Measurements from ENCODE around the gene ZNF823. TPM values are rescaled to one million over a fixed set of nuclear protein-coding genes. Genes with fewer than 3 reads are reported as not detected.
"Not testable (repeated sequence)": the region's sequence is repeated elsewhere in the genome, so short reads cannot be mapped to it uniquely, and the experiment has no call there.

The ZNF823 gene
- total and polyA plus RNA-seq, 7 donors, result 4.1 to 22.8 (median 12.5) TPM

DNA sequence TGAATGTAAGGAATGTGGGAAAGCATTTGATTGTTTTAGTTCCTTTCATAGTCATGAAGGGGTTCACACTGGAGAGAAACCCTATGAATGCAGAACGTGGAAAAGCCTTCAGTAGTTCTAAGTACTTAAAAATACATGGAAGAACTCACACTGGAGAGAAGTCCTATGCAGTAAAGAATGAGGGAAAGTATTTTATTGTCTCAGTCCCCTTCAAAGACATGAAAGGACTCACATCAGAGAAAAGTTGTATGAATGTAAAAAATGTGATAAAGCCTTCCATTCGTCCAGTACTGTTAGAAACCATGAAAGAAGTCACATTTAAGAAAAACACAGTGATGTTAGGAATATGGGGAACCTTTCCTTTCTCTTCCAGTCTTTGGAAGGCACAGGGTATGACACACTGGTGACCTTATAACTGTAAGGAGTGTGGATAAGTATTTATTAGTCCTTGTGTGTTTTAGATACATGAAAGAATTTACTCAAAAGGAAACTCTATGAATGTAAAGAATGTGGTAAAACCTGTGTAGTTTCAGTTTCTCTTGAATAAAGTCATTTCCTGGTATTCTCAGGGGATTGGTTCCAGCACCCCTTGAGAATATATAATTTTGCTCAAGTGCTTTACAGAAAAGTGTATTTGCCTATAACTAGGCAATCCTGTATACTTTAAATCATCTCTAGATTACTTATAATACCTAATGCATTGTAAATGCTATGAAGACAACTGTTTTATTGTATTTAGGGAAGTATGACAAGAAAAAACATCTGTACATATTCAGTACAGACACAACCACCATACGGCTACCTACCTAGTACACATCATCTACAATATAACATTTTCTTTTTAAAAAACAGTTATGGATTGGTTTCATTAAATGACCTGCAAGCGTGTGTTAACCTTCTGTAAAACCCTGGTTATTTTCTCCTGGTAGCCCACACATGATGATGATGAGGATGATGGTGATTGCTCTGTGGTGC lies 52.8 kb downstream of the ZNF823 start:
- TF ChIP-seq, protein P1, sequence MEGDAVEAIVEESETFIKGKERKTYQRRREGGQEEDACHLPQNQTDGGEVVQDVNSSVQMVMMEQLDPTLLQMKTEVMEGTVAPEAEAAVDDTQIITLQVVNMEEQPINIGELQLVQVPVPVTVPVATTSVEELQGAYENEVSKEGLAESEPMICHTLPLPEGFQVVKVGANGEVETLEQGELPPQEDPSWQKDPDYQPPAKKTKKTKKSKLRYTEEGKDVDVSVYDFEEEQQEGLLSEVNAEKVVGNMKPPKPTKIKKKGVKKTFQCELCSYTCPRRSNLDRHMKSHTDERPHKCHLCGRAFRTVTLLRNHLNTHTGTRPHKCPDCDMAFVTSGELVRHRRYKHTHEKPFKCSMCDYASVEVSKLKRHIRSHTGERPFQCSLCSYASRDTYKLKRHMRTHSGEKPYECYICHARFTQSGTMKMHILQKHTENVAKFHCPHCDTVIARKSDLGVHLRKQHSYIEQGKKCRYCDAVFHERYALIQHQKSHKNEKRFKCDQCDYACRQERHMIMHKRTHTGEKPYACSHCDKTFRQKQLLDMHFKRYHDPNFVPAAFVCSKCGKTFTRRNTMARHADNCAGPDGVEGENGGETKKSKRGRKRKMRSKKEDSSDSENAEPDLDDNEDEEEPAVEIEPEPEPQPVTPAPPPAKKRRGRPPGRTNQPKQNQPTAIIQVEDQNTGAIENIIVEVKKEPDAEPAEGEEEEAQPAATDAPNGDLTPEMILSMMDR (IDR thresholded peaks at IDR 0.05), result no peak
- TF ChIP-seq POLR2AphosphoS5 (IDR thresholded peaks at IDR 0.05) (no peak), POLR2A (IDR thresholded peaks at IDR 0.05) (no peak), EP300 (IDR thresholded peaks at IDR 0.05) (no peak)
- DNase-seq, result no peak
- 86 to 91% methylated on average over 4 of the region's 4 CpGs for WGBS, 2 donors
- H3K27me3 ChIP-seq, result no peaks in the 10 kb centered on the region
- no peaks in the 10 kb centered on the region for H3K36me3 ChIP-seq
- no peak overlapping the region for H3K4me3 ChIP-seq
- intact Hi-C loops (cut with DNase I), result no loop called here
- no peaks in the 10 kb centered on the region for H3K4me1 ChIP-seq
- H3K27ac ChIP-seq, result no peak overlapping the region
- H3K9me3 ChIP-seq, result peaks cover 0 to 20% (median 16%) of the 10 kb centered on the region in 4 donors

DNA sequence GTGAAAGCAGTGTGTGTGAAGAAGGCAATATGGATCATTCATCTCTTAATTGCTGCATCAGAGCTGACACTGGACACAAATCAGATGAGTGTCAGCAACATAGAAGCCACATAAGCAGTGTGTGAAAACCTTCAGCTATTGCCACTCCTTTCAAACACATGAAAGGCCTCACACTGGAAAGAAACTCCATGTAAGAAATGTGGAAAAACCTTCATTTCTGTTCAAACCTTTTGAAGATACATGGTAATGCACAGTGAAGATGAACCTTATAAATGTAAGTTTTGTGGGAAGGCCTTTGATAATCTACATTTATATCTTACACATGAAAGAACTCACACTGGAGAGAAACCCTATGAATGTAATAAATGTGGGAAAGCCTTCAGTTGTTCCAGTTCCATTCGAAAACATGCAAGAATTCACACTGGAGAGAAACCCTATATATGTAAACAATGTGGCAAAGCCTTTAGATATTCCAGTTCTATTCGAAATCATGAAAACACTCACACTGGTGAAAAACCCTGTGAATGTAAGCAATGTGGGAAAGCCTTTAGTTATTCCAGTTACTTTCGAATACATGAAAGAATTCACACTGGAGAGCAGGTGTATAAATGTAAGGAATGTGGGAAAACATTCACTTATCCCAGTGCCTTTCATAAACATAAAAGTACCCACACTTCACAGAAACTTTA lies 53.6 kb downstream of the ZNF823 start:
- Histone ChIP-seq H3K27ac (no peak overlapping the region), H3K36me3 (no peaks in the 10 kb centered on the region), H3K27me3 (no peaks in the 10 kb centered on the region), H3K4me1 (no peaks in the 10 kb centered on the region), H3K9me3 (peaks cover 0 to 26% (median 20%) of the 10 kb centered on the region in 4 donors), H3K4me3 (no peak overlapping the region)
- 88 to 95% methylated on average over 3 of the region's 3 CpGs for WGBS, 2 donors
- intact Hi-C loops (cut with DNase I), result no loop called here
- DNase-seq, result no peak
- TF ChIP-seq POLR2AphosphoS5 (IDR thresholded peaks at IDR 0.05), result no peak
- no peak for TF ChIP-seq EP300 (IDR thresholded peaks at IDR 0.05)
- TF ChIP-seq, protein P1 (IDR thresholded peaks at IDR 0.05), result no peak
- TF ChIP-seq POLR2A (IDR thresholded peaks at IDR 0.05), result no peak

DNA sequence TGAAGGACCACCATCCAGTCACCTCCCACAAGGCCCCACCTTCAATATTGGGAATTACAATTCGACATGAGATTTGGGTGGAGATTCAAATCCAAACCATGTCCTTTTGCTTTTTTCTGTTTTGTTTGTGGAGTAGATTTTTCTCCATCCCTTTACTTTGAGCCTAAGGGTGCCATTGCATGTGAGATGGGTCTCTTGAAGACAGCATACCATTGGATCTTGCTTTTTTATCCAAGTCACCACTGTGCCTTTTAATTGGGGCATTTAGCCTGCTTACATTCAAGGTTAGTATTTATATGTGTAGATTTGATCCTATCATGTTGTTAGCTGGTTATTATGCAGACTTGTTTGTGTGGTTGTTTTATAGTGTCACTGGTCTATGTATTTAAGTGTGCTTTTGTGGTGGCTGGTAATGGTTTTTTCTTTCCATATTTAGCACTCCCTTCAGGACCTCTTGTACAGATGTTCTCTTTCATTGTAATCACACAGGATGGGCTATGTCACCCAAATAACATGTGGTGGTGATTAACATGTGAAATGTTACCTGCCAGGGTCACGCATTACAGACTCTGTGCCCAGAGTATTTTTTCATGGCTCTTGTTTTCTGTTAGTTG lies 58.0 kb downstream of the ZNF823 start:
- H3K4me3 ChIP-seq, result no peak overlapping the region
- TF ChIP-seq, protein P1 (IDR thresholded peaks at IDR 0.05), result no peak
- TF ChIP-seq POLR2A (IDR thresholded peaks at IDR 0.05) (no peak), POLR2AphosphoS5 (IDR thresholded peaks at IDR 0.05) (no peak), EP300 (IDR thresholded peaks at IDR 0.05) (no peak)
- H3K4me1 ChIP-seq, result no peaks in the 10 kb centered on the region
- intact Hi-C loops (cut with DNase I), result no loop called here
- H3K27ac ChIP-seq, result no peak overlapping the region
- H3K36me3 ChIP-seq, result no peaks in the 10 kb centered on the region
- peaks cover 0 to 22% (median 19%) of the 10 kb centered on the region in 4 donors for H3K9me3 ChIP-seq
- no peak for DNase-seq
- 90 to 95% methylated on average over 2 of the region's 2 CpGs for WGBS, 2 donors
- H3K27me3 ChIP-seq, result no peaks in the 10 kb centered on the region

DNA sequence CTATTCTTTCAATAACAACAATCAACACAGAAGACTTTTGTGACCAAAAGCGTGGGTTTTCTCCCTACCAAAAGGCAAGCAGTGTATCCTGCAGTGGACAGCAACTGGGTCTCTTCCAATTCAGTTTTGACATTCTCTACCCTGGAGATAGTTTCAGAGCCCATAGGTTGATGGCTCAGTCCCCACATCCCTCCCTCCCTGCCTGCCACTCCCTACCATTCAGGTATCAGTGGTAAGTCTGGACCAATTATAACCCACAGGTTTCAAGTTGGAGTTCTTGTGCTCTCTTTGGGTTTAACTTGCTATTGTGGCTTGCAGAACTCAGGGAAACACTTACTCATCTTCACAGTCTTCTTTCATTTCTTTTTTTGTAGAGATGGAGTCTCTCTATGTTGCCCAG lies 60.2 kb downstream of the ZNF823 start:
- no peak overlapping the region for H3K27ac ChIP-seq
- H3K4me3 ChIP-seq, result no peak overlapping the region
- H3K27me3 ChIP-seq, result peaks cover 0 to 8% (median 0%) of the 10 kb centered on the region in 3 donors
- intact Hi-C loops (cut with DNase I), result no loop called here
- peaks cover 0 to 9% (median 7%) of the 10 kb centered on the region in 4 donors for H3K4me1 ChIP-seq
- no peaks in the 10 kb centered on the region for H3K36me3 ChIP-seq
- H3K9me3 ChIP-seq, result peaks cover 0 to 11% (median 6%) of the 10 kb centered on the region in 4 donors
- TF ChIP-seq, protein P1 (IDR thresholded peaks at IDR 0.05), result no peak
- TF ChIP-seq POLR2AphosphoS5 (IDR thresholded peaks at IDR 0.05), result no peak
- TF ChIP-seq EP300 (IDR thresholded peaks at IDR 0.05), result no peak
- no peak for TF ChIP-seq POLR2A (IDR thresholded peaks at IDR 0.05)
- no peak for DNase-seq
- 89 to 93% methylated on average over 1 of the region's 1 CpG for WGBS, 2 donors

DNA sequence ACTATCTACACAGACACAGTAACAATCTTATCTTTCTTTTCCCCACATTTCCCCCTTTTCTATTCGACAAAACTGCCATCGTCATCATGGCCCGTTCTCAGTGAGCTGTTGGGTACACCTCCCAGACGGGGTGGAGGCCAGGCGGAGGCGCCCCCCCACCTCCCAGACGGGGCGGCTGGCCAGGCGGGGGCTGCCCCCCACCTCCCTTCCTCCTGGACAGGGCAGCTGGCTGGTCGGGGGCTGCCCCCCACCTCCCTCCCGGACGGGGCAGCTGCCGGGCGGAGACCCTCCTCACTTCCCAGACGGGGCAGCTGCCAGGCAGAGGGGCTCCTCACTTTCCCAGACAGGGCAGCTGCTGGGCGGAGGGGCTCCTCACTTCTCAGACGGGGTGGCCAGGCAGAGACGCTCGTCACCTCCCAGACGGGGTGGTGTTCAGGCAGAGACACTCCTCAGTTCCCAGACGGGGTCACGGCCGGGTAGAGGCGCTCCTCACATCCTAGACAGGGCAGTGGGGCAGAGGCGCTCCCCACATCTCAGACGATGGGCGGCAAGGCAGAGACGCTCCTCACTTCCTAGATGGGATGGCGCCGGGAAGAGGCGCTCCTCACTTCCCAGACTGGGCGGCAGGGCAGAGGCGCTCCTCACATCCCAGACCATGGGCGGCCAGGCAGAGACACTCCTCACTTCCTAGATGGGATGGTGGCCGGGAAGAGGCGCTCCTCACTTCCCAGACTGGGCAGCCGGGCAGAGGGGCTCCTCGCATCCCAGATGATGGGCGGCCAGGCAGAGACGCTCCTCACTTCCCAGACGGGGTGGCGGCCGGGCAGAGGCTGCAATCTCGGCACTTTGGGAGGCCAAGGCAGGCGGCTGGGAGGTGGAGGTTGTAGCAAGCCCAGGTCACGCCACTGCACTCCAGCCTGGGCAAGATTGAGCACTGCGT lies 61.8 kb downstream of the ZNF823 start:
- H3K9me3 ChIP-seq; intact Hi-C loops (cut with DNase I); DNase-seq; H3K27ac ChIP-seq; H3K27me3 ChIP-seq; H3K4me3 ChIP-seq; H3K36me3 ChIP-seq: not testable (repeated sequence)
- H3K4me1 ChIP-seq, result peaks cover 0 to 12% (median 8%) of the 10 kb centered on the region in 4 donors
- WGBS, 2 donors, result 93 to 94% methylated on average over 43 to 44 of the region's 47 CpGs
